ENCODE results near the gene ZNF441. TPM values are rescaled to one million over a fixed set of nuclear protein-coding genes. Genes with fewer than 3 reads are reported as not detected.
"Not testable (repeated sequence)": the region's sequence is repeated elsewhere in the genome, so short reads cannot be mapped to it uniquely, and the experiment has no call there.

ZNF441 gene
- total RNA-seq, 1 donor from 2014 or later: 8.2 TPM

DNA sequence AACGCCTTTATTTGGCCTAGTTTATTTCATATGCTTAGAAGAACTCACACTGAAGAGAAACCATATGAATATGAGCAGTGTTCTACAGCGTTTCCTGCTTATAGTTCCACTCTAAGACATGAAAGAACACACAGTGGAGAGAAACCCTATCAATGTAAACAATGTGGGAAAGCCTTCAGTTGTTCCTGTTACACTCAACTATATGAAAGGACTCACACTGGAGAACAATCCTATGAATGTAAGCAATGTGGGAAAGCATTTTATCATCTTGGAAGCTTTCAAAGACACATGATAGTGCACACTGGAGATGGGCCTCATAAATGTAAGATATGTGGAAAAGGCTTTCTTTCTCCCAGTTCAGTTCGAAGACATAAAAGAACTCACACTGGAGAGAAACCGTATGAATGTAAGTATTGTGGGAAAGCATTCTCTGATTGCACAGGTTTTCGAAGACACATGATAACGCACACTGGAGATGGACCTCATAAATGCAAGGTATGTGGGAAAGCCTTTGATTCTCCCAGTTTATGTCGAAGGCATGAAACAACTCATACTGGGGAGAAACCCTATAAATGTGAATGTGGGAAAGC lies 13.7 kb downstream of the ZNF441 start:
- DNase-seq (ENCODE audit: low read depth, low spot score): no peak

DNA sequence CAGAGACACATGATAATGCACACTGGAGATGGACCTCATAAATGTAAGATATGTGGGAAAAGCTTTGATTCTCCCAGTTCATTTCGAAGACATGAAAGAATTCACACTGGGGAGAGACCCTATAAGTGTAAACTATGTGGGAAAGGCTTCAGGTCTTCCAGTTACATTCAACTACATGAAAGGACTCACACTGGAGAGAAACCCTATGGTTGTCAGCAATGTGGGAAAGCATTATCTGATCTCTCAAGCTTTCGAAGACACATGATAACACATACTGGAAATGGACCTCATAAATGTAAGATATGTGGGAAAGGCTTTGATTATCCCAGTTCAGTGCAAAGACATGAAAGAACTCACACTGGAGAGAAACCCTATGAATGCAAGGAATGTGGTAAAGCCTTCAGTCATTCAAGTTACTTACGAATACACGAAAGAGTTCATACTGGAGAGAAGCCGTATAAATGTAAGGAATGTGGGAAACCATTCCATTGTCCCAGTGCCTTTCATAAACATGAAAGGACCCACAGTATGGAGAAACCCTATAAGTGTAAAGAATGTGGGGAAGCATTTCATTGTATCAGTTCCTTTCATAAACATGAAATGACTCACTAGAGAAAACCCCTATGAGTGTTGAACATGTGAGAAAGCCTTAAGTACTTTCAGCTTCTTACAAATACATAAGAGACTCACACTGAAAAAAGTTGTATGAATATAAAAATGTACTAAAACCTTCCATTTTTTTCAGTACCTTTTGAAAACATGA lies 14.7 kb downstream of the ZNF441 start:
- no peak for DNase-seq (ENCODE audit: low read depth, low spot score)

- no peak for DNase-seq (ENCODE audit: low read depth, low spot score)
These were observed 17.0 kb downstream of the ZNF441 start for GRCh38 chr19:11783767-11784166.

GRCh38 chr19:11784356-11784755 lies 17.6 kb downstream of the ZNF441 start:
- DNase-seq (ENCODE audit: low read depth, low spot score): no peak

GRCh38 chr19:11787536-11787935 lies 20.7 kb downstream of the ZNF441 start:
- DNase-seq (ENCODE audit: low read depth, low spot score): no peak

GRCh38 chr19:11792942-11793341 lies 26.1 kb downstream of the ZNF441 start:
- DNase-seq (ENCODE audit: low read depth, low spot score): no peak

DNA sequence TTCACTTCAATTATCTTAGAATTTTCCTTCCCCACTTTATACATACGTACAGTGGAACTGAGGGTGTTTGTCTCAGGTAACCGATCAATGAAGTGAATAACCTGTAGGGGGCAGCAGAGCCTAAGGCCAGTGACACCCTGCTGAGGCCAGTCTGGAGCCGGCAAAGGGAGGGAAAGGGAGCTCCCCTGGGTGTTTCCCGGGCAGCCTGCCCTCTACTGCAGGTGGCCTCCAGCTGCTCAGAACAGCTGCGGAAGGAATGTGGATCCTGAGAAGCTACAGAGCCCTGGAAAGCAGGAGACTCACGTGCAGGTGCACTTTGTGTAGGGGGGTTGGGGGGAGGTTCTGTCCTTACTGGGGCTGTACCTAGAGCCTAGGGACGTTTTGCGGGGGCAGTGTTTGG lies 30.7 kb downstream of the ZNF441 start:
- peak; percentile 26 for DNase-seq (ENCODE audit: low read depth, low spot score)

- DNase-seq (ENCODE audit: low read depth, low spot score): peak; percentile 62
These were observed 31.9 kb downstream of the ZNF441 start, which contains the start of gene ZNF491 for GRCh38 chr19:11798391-11799330. ZNF491 (plus strand) TSS chr19:11798523; CDS start chr19:11805954, 7,431 bp downstream.

DNA sequence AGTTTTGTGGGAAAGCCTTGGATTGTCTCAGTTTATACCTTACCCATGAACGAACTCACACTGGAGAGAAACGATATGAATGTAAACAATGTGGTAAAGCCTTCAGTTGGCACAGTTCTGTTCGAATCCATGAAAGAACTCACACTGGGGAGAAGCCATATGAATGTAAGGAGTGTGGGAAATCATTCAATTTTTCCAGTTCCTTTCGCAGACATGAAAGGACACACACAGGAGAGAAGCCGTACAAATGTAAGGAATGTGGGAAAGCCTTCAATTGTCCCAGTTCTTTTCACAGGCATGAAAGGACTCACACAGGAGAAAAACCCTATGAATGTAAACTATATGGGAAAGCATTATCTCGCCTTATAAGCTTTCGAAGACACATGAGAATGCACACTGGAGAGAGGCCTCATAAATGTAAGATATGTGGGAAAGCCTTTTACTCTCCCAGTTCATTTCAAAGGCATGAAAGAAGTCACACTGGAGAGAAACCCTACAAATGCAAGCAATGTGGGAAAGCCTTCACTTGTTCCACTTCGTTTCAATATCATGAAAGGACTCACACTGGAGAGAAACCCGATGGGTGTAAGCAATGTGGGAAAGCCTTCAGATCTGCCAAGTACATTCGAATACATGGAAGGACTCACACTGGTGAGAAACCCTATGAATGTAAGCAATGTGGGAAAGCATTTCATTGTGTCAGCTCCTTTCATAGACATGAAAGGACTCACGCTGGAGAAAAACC lies 39.7 kb downstream of the ZNF441 start:
- no peak for DNase-seq (ENCODE audit: low read depth, low spot score)

- DNase-seq (ENCODE audit: low read depth, low spot score): no peak
These were observed 40.2 kb downstream of the ZNF441 start for GRCh38 chr19:11807099-11807380.

DNA sequence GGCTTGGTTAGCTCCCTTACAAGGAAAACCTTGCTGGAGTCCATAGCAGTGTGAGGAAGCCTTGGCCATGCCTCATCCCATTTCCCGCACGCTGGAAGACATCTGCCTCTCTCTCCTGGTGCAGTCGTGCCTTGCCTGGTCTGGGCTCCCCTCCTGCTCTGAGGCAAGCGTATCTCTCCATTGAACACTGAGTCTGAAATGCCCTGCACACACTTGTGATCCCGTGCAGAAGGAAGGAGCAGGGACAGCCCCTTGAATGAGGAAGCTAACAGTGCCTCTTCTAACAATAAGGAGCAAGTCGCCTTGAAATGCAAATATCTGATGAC lies 46.9 kb downstream of the ZNF441 start:
- no peak for DNase-seq (ENCODE audit: low read depth, low spot score)

GRCh38 chr19:11814029-11814699 lies 47.4 kb downstream of the ZNF441 start, which contains the start of gene ZNF440:
ZNF440 (plus strand) TSS chr19:11814273; CDS start chr19:11814448, 175 bp downstream.
- peak; percentile 72 for DNase-seq (ENCODE audit: low read depth, low spot score)

GRCh38 chr19:11814700-11815035 lies 47.9 kb downstream of the ZNF441 start:
- DNase-seq (ENCODE audit: low read depth, low spot score): no peak

GRCh38 chr19:11821474-11822109 lies 54.8 kb downstream of the ZNF441 start:
- DNase-seq (ENCODE audit: low read depth, low spot score): no peak

- not testable (repeated sequence) for DNase-seq (ENCODE audit: low read depth, low spot score)
These were observed 62.4 kb downstream of the ZNF441 start for GRCh38 chr19:11828957-11829876.

- DNase-seq (ENCODE audit: low read depth, low spot score): no peak
These were observed 65.6 kb downstream of the ZNF441 start for GRCh38 chr19:11832253-11832912.

GRCh38 chr19:11833541-11833940 lies 66.7 kb downstream of the ZNF441 start:
- no peak for DNase-seq (ENCODE audit: low read depth, low spot score)

Measured in pulmonary artery endothelial cell (primary cell).